SK-N-DZ (cell line): ENCODE data around the gene CTNNBL1.

ENCODE experiments used
- DNase-seq: peaks from one replicate; pipeline ENCODE4 v3.0.0-alpha.2; 2015; ENCODE audit warnings: low spot score

The CTNNBL1 gene

GRCh38 chr20:37816003-37816402 is 122.2 kb downstream of the CTNNBL1 start:
- DNase-seq: no peak

- peak; percentile 78 for DNase-seq
Measured at GRCh38 chr20:37816726-37817125, 122.9 kb downstream of the CTNNBL1 start.

GRCh38 chr20:37821696-37822095 is 127.9 kb downstream of the CTNNBL1 start:
- DNase-seq: no peak

- no peak for DNase-seq
Measured at GRCh38 chr20:37822141-37822601, 128.3 kb downstream of the CTNNBL1 start.

GRCh38 chr20:37823296-37823980 is 129.6 kb downstream of the CTNNBL1 start:
- DNase-seq: no peak

GRCh38 chr20:37827605-37828004 is 133.8 kb downstream of the CTNNBL1 start:
- DNase-seq: peak; percentile 94

GRCh38 chr20:37828684-37829083 is 134.9 kb downstream of the CTNNBL1 start:
- peak; percentile 62 for DNase-seq

- DNase-seq: peak; percentile 59
Measured at GRCh38 chr20:37829128-37829527, 135.3 kb downstream of the CTNNBL1 start.

GRCh38 chr20:37833221-37833896 is 139.5 kb downstream of the CTNNBL1 start:
- no peak for DNase-seq

GRCh38 chr20:37836926-37837325 is 143.1 kb downstream of the CTNNBL1 start:
- no peak for DNase-seq

GRCh38 chr20:37837924-37838323 is 144.1 kb downstream of the CTNNBL1 start:
- no peak for DNase-seq

- DNase-seq: no peak
Measured at GRCh38 chr20:37838769-37839431, 145.1 kb downstream of the CTNNBL1 start.

- DNase-seq: no peak
Measured at GRCh38 chr20:37839432-37839827, 145.6 kb downstream of the CTNNBL1 start.

GRCh38 chr20:37839955-37840354 is 146.1 kb downstream of the CTNNBL1 start:
- DNase-seq: no peak

- DNase-seq: no peak
Measured at GRCh38 chr20:37841389-37841788, 147.6 kb downstream of the CTNNBL1 start.

- DNase-seq: no peak
Measured at GRCh38 chr20:37841971-37842370, 148.1 kb downstream of the CTNNBL1 start.

- no peak for DNase-seq
Measured at GRCh38 chr20:37845241-37845681, 151.4 kb downstream of the CTNNBL1 start.

- DNase-seq: no peak
Measured at GRCh38 chr20:37845878-37846277, 152.0 kb downstream of the CTNNBL1 start.

- no peak for DNase-seq
Measured at GRCh38 chr20:37846573-37846972, 152.7 kb downstream of the CTNNBL1 start.

- no peak for DNase-seq
Measured at GRCh38 chr20:37848706-37849105, 154.9 kb downstream of the CTNNBL1 start.

- no peak for DNase-seq
Measured at GRCh38 chr20:37849156-37849555, 155.3 kb downstream of the CTNNBL1 start.

- DNase-seq: no peak
Measured at GRCh38 chr20:37849566-37849965, 155.7 kb downstream of the CTNNBL1 start.
